B cell (primary cell): ENCODE results near the gene DFFB. TPM values are rescaled to one million over a fixed set of nuclear protein-coding genes. Genes with fewer than 3 reads are reported as not detected.

Experiments
- ATAC-seq: fragments of 200-7000 bp; cut with Tn5 transposase; one replicate; pipeline ENCODE4 v1.10.0; 2021; ENCODE audit warnings: low read depth, mild to moderate bottlenecking, moderate number of reproducible peaks, moderate library complexity
- CTCF ChIA-PET: fragments of 350-600 bp; sonication (Branson Sonifier 250); formaldehyde crosslinking; loops from one replicate; lab custom pipeline; 2021; ENCODE audit warnings: antibody characterized with exemption, inconsistent platforms; lab: Charles Lee
- POLR2A ChIA-PET: fragments of 350-600 bp; sonication (Branson Sonifier 250); formaldehyde crosslinking; loops from one replicate; lab custom pipeline; 2021; ENCODE audit warnings: antibody characterized with exemption; lab: Charles Lee
- DNase-seq: peaks from one replicate; pipeline ENCODE4 v3.0.0; 2013
- H2AFZ ChIP-seq: 2 replicates; pipeline ENCODE4 v1.6.1; 2012; ENCODE audit warnings: mild to moderate bottlenecking, low read depth, low read length; ENCODE audit not compliant: insufficient read depth, poor library complexity, severe bottlenecking
- H3K27ac ChIP-seq, 2 donors: 1 replicate in 1 of 2; 2 replicates in 1 of 2; pipeline ENCODE4 v1.5.1; 2012 to 2013; ENCODE audit warnings: low read length in 2 of 2, mild to moderate bottlenecking in 2 of 2, moderate library complexity in 1 of 2
- H3K27me3 ChIP-seq, 4 experiments: fragments of 200-600 bp in 1 of 4; sonication (generic) in 1 of 4; replicated peaks in 1 of 4; 1 replicate in 2 of 4; 2 replicates in 2 of 4; pipeline versions ENCODE4 v1.6.1 to v1.7.0; 2013 to 2016; ENCODE audit warnings: low read length in 3 of 4, mild to moderate bottlenecking in 2 of 4, mixed read lengths in 1 of 4, moderate library complexity in 1 of 4; ENCODE audit not compliant: insufficient read depth in 4 of 4, control insufficient read depth in 3 of 4; ENCODE audit errors: control extremely low read depth in 1 of 4
- H3K36me3 ChIP-seq, 2 experiments: replicated peaks in 1 of 2; 1 replicate in 1 of 2; 2 replicates in 1 of 2; pipeline versions ENCODE4 v1.6.1 to v1.7.1; 2013; ENCODE audit warnings: low read length in 1 of 2; ENCODE audit not compliant: insufficient read depth in 2 of 2, control insufficient read depth in 1 of 2; ENCODE audit errors: control extremely low read depth in 1 of 2, extremely low read depth in 1 of 2
- H3K4me1 ChIP-seq, 2 donors: fragments of 200-600 bp in 1 of 2; sonication (generic) in 1 of 2; 1 replicate in 1 of 2; 2 replicates in 1 of 2; pipeline versions ENCODE4 v1.5.1 to v1.6.1; 2013 to 2017; ENCODE audit warnings: low read length in 2 of 2; ENCODE audit not compliant: control insufficient read depth in 2 of 2, insufficient read depth in 2 of 2
- H3K4me2 ChIP-seq: replicated peaks from 2 replicates; pipeline ENCODE3; 2012; ENCODE audit warnings: mild to moderate bottlenecking, low read depth, low read length; ENCODE audit not compliant: poor library complexity, severe bottlenecking
- H3K4me3 ChIP-seq, 5 experiments: fragments of 200-600 bp in 1 of 5; sonication (generic) in 1 of 5; 1 replicate in 3 of 5; 2 replicates in 2 of 5; pipeline versions ENCODE4 v1.5.1 to v1.7.0; 2011 to 2016; ENCODE audit warnings: low read length in 4 of 5, mild to moderate bottlenecking in 4 of 5, low read depth in 2 of 5, control low read depth in 1 of 5, moderate library complexity in 1 of 5; ENCODE audit not compliant: insufficient read depth in 1 of 5; ENCODE audit errors: control extremely low read depth in 1 of 5, extremely low read depth in 1 of 5
- H3K79me2 ChIP-seq: fragments of 200-600 bp; sonication (generic); one replicate; pipeline ENCODE4 v1.6.0; 2016; ENCODE audit warnings: low read length; ENCODE audit not compliant: control insufficient read depth, insufficient read depth
- H3K9ac ChIP-seq: fragments of 200-600 bp; sonication (generic); 2 replicates; pipeline ENCODE4 v1.6.1; 2017; ENCODE audit warnings: mild to moderate bottlenecking, low read length, moderate library complexity
- H3K9me3 ChIP-seq, 3 donors: one replicate each; pipeline versions ENCODE4 v1.6.1 to v1.7.1; 2013; ENCODE audit warnings: low read length in 2 of 3; ENCODE audit not compliant: control insufficient read depth in 2 of 3, insufficient read depth in 1 of 3; ENCODE audit errors: control extremely low read depth in 1 of 3
- H4K20me1 ChIP-seq: 2 replicates; pipeline ENCODE4 v1.6.0; 2012; ENCODE audit warnings: mild to moderate bottlenecking, low read length; ENCODE audit not compliant: insufficient read depth, control insufficient read depth, poor library complexity, severe bottlenecking
- H3K27ac Mint-ChIP-seq: one replicate; pipeline ENCODE4 v1.8.0; 2021; ENCODE audit warnings: mixed read lengths
- H3K27me3 Mint-ChIP-seq: one replicate; pipeline ENCODE4 v1.8.0; 2021; ENCODE audit warnings: mixed read lengths
- H3K4me1 Mint-ChIP-seq: one replicate; pipeline ENCODE4 v1.8.0; 2021; ENCODE audit warnings: mixed read lengths
- H3K4me3 Mint-ChIP-seq: one replicate; pipeline ENCODE4 v1.8.0; 2021; ENCODE audit warnings: mixed read lengths
- H3K9me3 Mint-ChIP-seq: one replicate; pipeline ENCODE4 v1.8.0; 2022; ENCODE audit warnings: mixed read lengths; ENCODE audit not compliant: insufficient read depth
- CTCF ChIP-seq: fragments of 200-600 bp; IDR thresholded peaks from one replicate; pipeline ENCODE4 v1.8.0; 2022; ENCODE audit warnings: antibody characterized with exemption, mild to moderate bottlenecking
- EZH2 ChIP-seq: IDR thresholded peaks from 2 replicates; pipeline ENCODE4 v1.6.1; 2012; ENCODE audit warnings: borderline replicate concordance, low read depth, mild to moderate bottlenecking, moderate library complexity, low read length; ENCODE audit not compliant: insufficient read depth, poor library complexity, severe bottlenecking
- WGBS: methylation state at CpG from one replicate; pipeline ENCODE4 v1.1.5; 2013; ENCODE audit warnings: missing lambda C conversion rate; ENCODE audit not compliant: insufficient coverage; 5-methylcytosine and 5-hydroxymethylcytosine counted together
- intact Hi-C: fragments of 100-400 bp; cut with micrococcal nuclease; formaldehyde crosslinking; loops from one replicate; pipeline ENCODE4 v1.10.0; 2022
- polyA plus RNA-seq: library from polyadenylated mRNA; depleted of rRNA; stranded (reverse); fragments of >200 nt; gene quantifications from 2 replicates; pipeline ENCODE4 v1.2.3, GENCODE V29; 2012
- total RNA-seq, 2 donors: library from RNA; stranded (reverse); fragments of 120-200 nt in 1 of 2; gene quantifications; 1 replicate in 1 of 2; 2 replicates in 1 of 2; pipeline versions ENCODE4 v1.2.3 to v1.2.4, GENCODE V29; 2013 to 2022

Gene DFFB
- total and polyA plus RNA-seq, 2 donors (not counting 1 experiment from before 2014, with no cell fraction given) = 14.0 to 17.4 TPM

GRCh38 chr1:3895951-3896325 is 38.7 kb downstream of the DFFB start:
- Histone ChIP-seq H3K4me1 (peaks cover 18 to 30% of the 10 kb centered on the region in 2 donors), H2AFZ (no peak overlapping the region), H3K9ac (no peak overlapping the region), H3K36me3 (peaks cover 0 to 12% of the 10 kb centered on the region in 2 experiments), H3K4me2 (no peak overlapping the region), H3K79me2 (peaks cover 78% of the 10 kb centered on the region), H3K27me3 (no peaks in the 10 kb centered on the region), H3K4me3 (no peak overlapping the region), H3K9me3 (peaks cover 0 to 18% (median 7%) of the 10 kb centered on the region in 3 donors), H3K27ac (no peak overlapping the region), H4K20me1 (peaks cover 19% of the 10 kb centered on the region)
- no peak overlapping the region for H3K27ac Mint-ChIP-seq
- no peaks in the 10 kb centered on the region for H3K27me3 Mint-ChIP-seq
- ChIA-PET CTCF (no interaction called here), POLR2A (no interaction called here)
- DNase-seq (no peak), ATAC-seq (no peak)
- 96% methylated on average over 3 of the region's 4 CpGs for WGBS
- peaks cover 4% of the 10 kb centered on the region for H3K9me3 Mint-ChIP-seq
- H3K4me1 Mint-ChIP-seq = peaks cover 41% of the 10 kb centered on the region
- intact Hi-C loops = no loop called here
- H3K4me3 Mint-ChIP-seq = no peak overlapping the region
- TF ChIP-seq CTCF = no peak

GRCh38 chr1:3896396-3897000 is 39.2 kb downstream of the DFFB start:
- ChIA-PET CTCF (interaction anchor here (0.7 kb wide), 1 partner anchor 121 kb away, joined by 3 read pairs; no protein-coding TSS in a partner anchor), POLR2A (no interaction called here)
- no peaks in the 10 kb centered on the region for H3K27me3 ChIP-seq
- DNase-seq (no peak), ATAC-seq (no peak)
- H3K79me2 ChIP-seq = peaks cover 73% of the 10 kb centered on the region
- no peaks in the 10 kb centered on the region for H3K27me3 Mint-ChIP-seq
- H3K4me3 ChIP-seq = no peak overlapping the region
- H3K27ac Mint-ChIP-seq = no peak overlapping the region
- 100% methylated on average over 4 of the region's 7 CpGs for WGBS
- peaks cover 4% of the 10 kb centered on the region for H3K9me3 Mint-ChIP-seq
- H3K27ac ChIP-seq = no peak overlapping the region
- TF ChIP-seq EZH2 = no peak
- no peak for TF ChIP-seq CTCF
- H4K20me1 ChIP-seq = peaks cover 19% of the 10 kb centered on the region
- peaks cover 0 to 18% (median 7%) of the 10 kb centered on the region in 3 donors for H3K9me3 ChIP-seq
- no peak overlapping the region for H3K4me3 Mint-ChIP-seq
- H3K9ac ChIP-seq = no peak overlapping the region
- no peak overlapping the region for H2AFZ ChIP-seq
- H3K4me1 ChIP-seq = peaks cover 18 to 27% of the 10 kb centered on the region in 2 donors
- H3K4me1 Mint-ChIP-seq = peaks cover 40% of the 10 kb centered on the region
- H3K36me3 ChIP-seq = peaks cover 0 to 7% of the 10 kb centered on the region in 2 experiments
- H3K4me2 ChIP-seq = no peak overlapping the region
- intact Hi-C loops = no loop called here
